GM12878 (cell line): ENCODE data around the gene GNPTAB.

Source experiments
- CBX5 ChIP-seq: sonication (generic); IDR thresholded peaks from 2 replicates; pipeline ENCODE4 v1.6.1; 2016; ENCODE audit warnings: low read depth, moderate library complexity, mild to moderate bottlenecking, inconsistent platforms
- CTCF ChIP-seq, 3 experiments: IDR thresholded peaks in 2 of 3; conservative IDR thresholded peaks in 1 of 3; 2 replicates each; pipeline ENCODE4 v1.5.1; 2011; ENCODE audit warnings: low read depth in 3 of 3, low read length in 3 of 3, mild to moderate bottlenecking in 3 of 3, control low read depth in 2 of 3, moderate library complexity in 2 of 3, inconsistent platforms in 1 of 3, mixed read lengths in 1 of 3; ENCODE audit not compliant: control insufficient read depth in 2 of 3, insufficient read depth in 1 of 3; ENCODE audit errors: extremely low read depth in 1 of 3
- HCFC1 ChIP-seq: fragments of 150-350 bp; IDR thresholded peaks from 2 replicates; pipeline ENCODE4 v1.6.1; 2014; ENCODE audit warnings: low read length
- JUND ChIP-seq: IDR thresholded peaks from 2 replicates; pipeline ENCODE4 v1.6.1; 2012; ENCODE audit warnings: low read depth, mild to moderate bottlenecking, low read length, improper control_type of control experiment, moderate library complexity
- POLR2A ChIP-seq: IDR thresholded peaks from 2 replicates; pipeline ENCODE4 v1.6.1; 2011; ENCODE audit warnings: low read depth, mild to moderate bottlenecking, low read length
- POLR2AphosphoS5 ChIP-seq: IDR thresholded peaks from 2 replicates; pipeline ENCODE4 v1.6.1; 2011; ENCODE audit warnings: mild to moderate bottlenecking, low read length, inconsistent platforms
- RAD21 ChIP-seq: IDR thresholded peaks from 2 replicates; pipeline ENCODE4 v1.6.1; 2011; ENCODE audit warnings: mild to moderate bottlenecking, low read depth, low read length, moderate library complexity; ENCODE audit not compliant: insufficient read depth
- RELB ChIP-seq: fragments of 450-650 bp; IDR thresholded peaks from 2 replicates; pipeline ENCODE4 v1.6.1; 2017; ENCODE audit warnings: low read depth, mild to moderate bottlenecking, moderate library complexity
- ZZZ3 ChIP-seq: IDR thresholded peaks from 2 replicates; pipeline ENCODE4 v1.6.1; 2011; ENCODE audit warnings: low read depth; ENCODE audit not compliant: control insufficient read depth, insufficient read length
- TF ChIP-seq, protein P1 (sequence below): IDR thresholded peaks from 2 replicates; pipeline ENCODE4 v1.6.1; 2012; ENCODE audit warnings: low read depth, low read length, improper control_type of control experiment

GRCh38 chr12:101743724-101744472 lies 86.9 kb downstream of the GNPTAB start:
- peak; percentile 51; the same call in 1 of the 2 replicates for TF ChIP-seq POLR2AphosphoS5
- peak in 2 of 3 experiments; percentile 8 to 23; a peak in 2 of 6 replicates for TF ChIP-seq CTCF (IDR thresholded peaks at IDR 0.05 in 2 of 3, conservative IDR thresholded peaks at IDR 0.05 in 1 of 3; ENCODE audit: control insufficient read depth in 2 of 3, extremely low read depth in 1 of 3, insufficient read depth in 1 of 3, low read depth in 3 of 3, low read length in 3 of 3)
- 0 out of 2 replicates have a peak, but pooled peaks have one; percentile 28 for TF ChIP-seq RELB
- TF ChIP-seq ZZZ3: no peak
- 0 out of 2 replicates have a peak, but pooled peaks have one; percentile 35 for TF ChIP-seq POLR2A
- TF ChIP-seq JUND: no peak
- no peak for TF ChIP-seq HCFC1
- TF ChIP-seq RAD21: peak; percentile 56
- no peak for TF ChIP-seq CBX5
- TF ChIP-seq, protein P1, sequence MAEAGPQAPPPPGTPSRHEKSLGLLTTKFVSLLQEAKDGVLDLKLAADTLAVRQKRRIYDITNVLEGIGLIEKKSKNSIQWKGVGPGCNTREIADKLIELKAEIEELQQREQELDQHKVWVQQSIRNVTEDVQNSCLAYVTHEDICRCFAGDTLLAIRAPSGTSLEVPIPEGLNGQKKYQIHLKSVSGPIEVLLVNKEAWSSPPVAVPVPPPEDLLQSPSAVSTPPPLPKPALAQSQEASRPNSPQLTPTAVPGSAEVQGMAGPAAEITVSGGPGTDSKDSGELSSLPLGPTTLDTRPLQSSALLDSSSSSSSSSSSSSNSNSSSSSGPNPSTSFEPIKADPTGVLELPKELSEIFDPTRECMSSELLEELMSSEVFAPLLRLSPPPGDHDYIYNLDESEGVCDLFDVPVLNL: no peak
